AG10803 (cell line): ENCODE data around the gene RALBP1.

ENCODE experiments used
- DNase-seq: peaks from one replicate; pipeline ENCODE4 v3.0.0; 2010; ENCODE audit warnings: low read depth
- H3K4me3 ChIP-seq: 2 replicates; pipeline ENCODE4 v1.5.1; 2011; ENCODE audit warnings: mild to moderate bottlenecking, low read length, control low read depth
- CTCF ChIP-seq: conservative IDR thresholded peaks from 2 replicates; pipeline ENCODE4 v1.5.1; 2011; ENCODE audit warnings: mild to moderate bottlenecking, low read length, control low read depth, inconsistent platforms

RALBP1 gene

GRCh38 chr18:9561759-9562158, 86.4 kb downstream of the RALBP1 start:
- no peak overlapping the region for H3K4me3 ChIP-seq
- no peak for DNase-seq
- no peak for TF ChIP-seq CTCF

- TF ChIP-seq CTCF = no peak
- H3K4me3 ChIP-seq = no peak overlapping the region
- no peak for DNase-seq
These were observed 87.3 kb downstream of the RALBP1 start for GRCh38 chr18:9562584-9562983.

- TF ChIP-seq CTCF = no peak
- H3K4me3 ChIP-seq = no peak overlapping the region
- DNase-seq = no peak
These were observed 88.0 kb downstream of the RALBP1 start for GRCh38 chr18:9563331-9563730.

- no peak for TF ChIP-seq CTCF
- DNase-seq = no peak
- no peak overlapping the region for H3K4me3 ChIP-seq
These were observed 90.1 kb downstream of the RALBP1 start for GRCh38 chr18:9565407-9565806.

- no peak for TF ChIP-seq CTCF
- no peak overlapping the region for H3K4me3 ChIP-seq
- DNase-seq = no peak
These were observed 92.9 kb downstream of the RALBP1 start for GRCh38 chr18:9568186-9568585.

- H3K4me3 ChIP-seq = no peak overlapping the region
- no peak for DNase-seq
- TF ChIP-seq CTCF = no peak
These were observed 93.9 kb downstream of the RALBP1 start for GRCh38 chr18:9569178-9569577.

GRCh38 chr18:9570255-9570654, 94.9 kb downstream of the RALBP1 start:
- TF ChIP-seq CTCF = no peak
- H3K4me3 ChIP-seq = no peak overlapping the region
- no peak for DNase-seq
